WTC11 (cell line): ENCODE measurements around the gene ATG7.

Experiments
- ERG ChIP-seq: fragments of 250-450 bp; sonication (Bioruptor Pico); IDR thresholded peaks from 2 replicates; pipeline ENCODE4 v1.8.0; 2021; ENCODE audit warnings: mild to moderate bottlenecking
- MAX ChIP-seq: sonication (generic); formaldehyde crosslinking; IDR thresholded peaks from 2 replicates; pipeline ENCODE4 v1.8.0; 2022; ENCODE audit warnings: mild to moderate bottlenecking, missing genetic modification reagents
- MLX ChIP-seq: sonication (generic); formaldehyde crosslinking; IDR thresholded peaks from 2 replicates; pipeline ENCODE4 v1.8.1; 2023; ENCODE audit warnings: mild to moderate bottlenecking, missing genetic modification reagents, moderate library complexity
- SMAD3 ChIP-seq: sonication (generic); formaldehyde crosslinking; IDR thresholded peaks from 2 replicates; pipeline ENCODE4 v1.8.0; 2022; ENCODE audit warnings: missing genetic modification reagents, mild to moderate bottlenecking, borderline replicate concordance
- TF ChIP-seq, protein P1 (sequence below): fragments of 200-600 bp; IDR thresholded peaks from 2 replicates; pipeline ENCODE4 v1.8.0; 2022; ENCODE audit warnings: antibody characterized with exemption
- TF ChIP-seq, protein P2 (sequence below): sonication (generic); formaldehyde crosslinking; IDR thresholded peaks from 2 replicates; pipeline ENCODE4 v1.8.1; 2022; ENCODE audit warnings: low read depth, mild to moderate bottlenecking, moderate library complexity, missing genetic modification reagents, borderline replicate concordance

GRCh38 chr3:11522953-11523571 lies 250.9 kb downstream of the ATG7 start:
- TF ChIP-seq, protein P1, sequence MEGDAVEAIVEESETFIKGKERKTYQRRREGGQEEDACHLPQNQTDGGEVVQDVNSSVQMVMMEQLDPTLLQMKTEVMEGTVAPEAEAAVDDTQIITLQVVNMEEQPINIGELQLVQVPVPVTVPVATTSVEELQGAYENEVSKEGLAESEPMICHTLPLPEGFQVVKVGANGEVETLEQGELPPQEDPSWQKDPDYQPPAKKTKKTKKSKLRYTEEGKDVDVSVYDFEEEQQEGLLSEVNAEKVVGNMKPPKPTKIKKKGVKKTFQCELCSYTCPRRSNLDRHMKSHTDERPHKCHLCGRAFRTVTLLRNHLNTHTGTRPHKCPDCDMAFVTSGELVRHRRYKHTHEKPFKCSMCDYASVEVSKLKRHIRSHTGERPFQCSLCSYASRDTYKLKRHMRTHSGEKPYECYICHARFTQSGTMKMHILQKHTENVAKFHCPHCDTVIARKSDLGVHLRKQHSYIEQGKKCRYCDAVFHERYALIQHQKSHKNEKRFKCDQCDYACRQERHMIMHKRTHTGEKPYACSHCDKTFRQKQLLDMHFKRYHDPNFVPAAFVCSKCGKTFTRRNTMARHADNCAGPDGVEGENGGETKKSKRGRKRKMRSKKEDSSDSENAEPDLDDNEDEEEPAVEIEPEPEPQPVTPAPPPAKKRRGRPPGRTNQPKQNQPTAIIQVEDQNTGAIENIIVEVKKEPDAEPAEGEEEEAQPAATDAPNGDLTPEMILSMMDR: no peak
- TF ChIP-seq ERG (CRISPR knock-in tag) (no peak), SMAD3 (CRISPR knock-in tag) (no peak), MAX (CRISPR knock-in tag) (no peak), MLX (CRISPR knock-in tag) (no peak)
- TF ChIP-seq, protein P2, sequence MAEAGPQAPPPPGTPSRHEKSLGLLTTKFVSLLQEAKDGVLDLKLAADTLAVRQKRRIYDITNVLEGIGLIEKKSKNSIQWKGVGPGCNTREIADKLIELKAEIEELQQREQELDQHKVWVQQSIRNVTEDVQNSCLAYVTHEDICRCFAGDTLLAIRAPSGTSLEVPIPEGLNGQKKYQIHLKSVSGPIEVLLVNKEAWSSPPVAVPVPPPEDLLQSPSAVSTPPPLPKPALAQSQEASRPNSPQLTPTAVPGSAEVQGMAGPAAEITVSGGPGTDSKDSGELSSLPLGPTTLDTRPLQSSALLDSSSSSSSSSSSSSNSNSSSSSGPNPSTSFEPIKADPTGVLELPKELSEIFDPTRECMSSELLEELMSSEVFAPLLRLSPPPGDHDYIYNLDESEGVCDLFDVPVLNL (CRISPR knock-in tag): no peak
